Fibroblast of skin of left quadriceps (primary cell): ENCODE data around the gene PXDN.
"Not testable (repeated sequence)": the region's sequence is repeated elsewhere in the genome, so short reads cannot be mapped to it uniquely, and the experiment has no call there.

Experiments used
- DNase-seq, 2 experiments: peaks; one replicate each; pipeline ENCODE4 v3.0.0-alpha.2; 2013; ENCODE audit warnings: low read depth in 2 of 2

Gene PXDN

DNA sequence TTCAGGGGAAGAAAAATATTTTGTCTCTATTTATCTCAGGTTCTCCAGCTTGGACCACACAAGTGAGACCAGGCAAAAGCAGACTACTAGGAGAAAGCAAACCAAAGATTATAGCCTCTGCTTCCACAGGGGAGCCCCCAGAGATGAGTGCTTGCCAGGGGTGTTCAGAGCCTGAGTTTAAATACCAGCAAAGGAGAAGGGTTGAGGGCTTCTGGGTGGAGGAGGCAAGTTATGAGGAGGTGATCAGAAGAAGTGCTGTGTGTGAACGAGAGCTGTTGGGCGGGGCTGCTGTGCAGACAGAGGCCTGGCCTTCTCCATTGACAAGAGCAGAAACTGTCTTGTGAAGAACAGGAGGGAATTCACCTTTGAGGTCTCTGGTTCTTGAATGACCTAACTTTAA, 32.8 kb upstream of the PXDN start:
- DNase-seq, result no peak

DNA sequence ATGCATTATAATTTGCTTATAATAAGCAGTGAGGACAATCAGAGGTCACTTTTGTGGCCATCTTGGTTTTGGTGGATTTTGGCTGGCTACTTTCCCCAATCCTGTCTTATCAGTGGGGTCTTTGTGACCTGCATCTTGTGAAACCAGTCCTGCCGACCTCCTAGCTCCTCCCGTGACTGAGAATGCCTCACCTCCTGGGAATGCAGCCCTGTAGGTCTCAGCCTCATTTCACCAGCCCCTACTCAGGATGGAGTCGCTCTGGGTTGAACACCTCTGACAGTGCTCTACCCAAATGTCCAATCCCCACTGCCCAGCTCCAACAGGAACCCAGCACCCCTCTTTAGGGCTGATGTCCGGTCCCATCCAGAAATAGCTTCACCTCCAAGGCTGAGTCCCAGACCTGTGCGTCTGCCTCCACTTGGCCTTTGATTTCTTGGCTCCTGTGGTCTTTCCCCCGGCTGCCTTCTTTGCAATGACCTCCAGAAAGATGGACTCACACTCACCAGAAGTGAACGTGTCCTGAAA, 31.3 kb upstream of the PXDN start:
- DNase-seq, result no peak

DNA sequence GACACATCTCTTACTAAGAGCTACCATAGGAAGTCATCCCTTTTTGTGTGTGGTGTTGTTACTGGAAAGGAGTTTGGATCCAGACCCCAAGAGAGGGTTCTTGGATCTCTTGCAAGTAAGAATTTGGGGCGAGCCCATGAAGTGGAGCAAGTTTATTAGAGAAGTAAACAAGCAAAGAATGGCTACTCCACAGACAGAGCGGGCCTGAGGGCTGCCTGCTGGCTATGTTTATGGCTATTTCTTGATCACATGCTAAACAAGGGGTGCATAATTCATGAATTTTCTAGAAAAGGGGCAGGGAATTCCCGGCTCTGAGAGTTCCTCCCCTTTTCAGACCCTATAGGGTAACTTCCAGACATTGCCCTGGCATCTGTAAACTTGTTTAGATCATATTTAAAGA, 30.6 kb upstream of the PXDN start:
- no peak for DNase-seq

DNA sequence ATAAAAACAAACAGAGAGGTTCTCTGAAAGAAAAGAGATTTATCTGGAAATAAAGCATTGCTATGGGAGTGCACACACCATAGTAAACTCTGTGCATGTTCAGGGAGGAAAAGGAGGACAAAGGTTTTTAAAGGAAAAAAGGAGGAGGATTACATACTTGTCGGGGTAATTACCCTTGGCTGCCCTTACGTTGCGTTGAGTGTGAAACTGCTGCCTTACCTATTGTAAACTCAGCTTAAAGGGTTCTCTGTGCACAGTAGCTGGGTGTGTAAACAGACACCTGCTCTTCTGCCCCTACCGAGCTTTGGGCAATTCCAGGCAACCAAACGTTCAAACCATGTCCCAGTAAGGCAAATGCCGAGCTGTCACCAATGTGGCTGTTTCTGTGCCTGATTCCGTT, 29.6 kb upstream of the PXDN start:
- no peak for DNase-seq

DNA sequence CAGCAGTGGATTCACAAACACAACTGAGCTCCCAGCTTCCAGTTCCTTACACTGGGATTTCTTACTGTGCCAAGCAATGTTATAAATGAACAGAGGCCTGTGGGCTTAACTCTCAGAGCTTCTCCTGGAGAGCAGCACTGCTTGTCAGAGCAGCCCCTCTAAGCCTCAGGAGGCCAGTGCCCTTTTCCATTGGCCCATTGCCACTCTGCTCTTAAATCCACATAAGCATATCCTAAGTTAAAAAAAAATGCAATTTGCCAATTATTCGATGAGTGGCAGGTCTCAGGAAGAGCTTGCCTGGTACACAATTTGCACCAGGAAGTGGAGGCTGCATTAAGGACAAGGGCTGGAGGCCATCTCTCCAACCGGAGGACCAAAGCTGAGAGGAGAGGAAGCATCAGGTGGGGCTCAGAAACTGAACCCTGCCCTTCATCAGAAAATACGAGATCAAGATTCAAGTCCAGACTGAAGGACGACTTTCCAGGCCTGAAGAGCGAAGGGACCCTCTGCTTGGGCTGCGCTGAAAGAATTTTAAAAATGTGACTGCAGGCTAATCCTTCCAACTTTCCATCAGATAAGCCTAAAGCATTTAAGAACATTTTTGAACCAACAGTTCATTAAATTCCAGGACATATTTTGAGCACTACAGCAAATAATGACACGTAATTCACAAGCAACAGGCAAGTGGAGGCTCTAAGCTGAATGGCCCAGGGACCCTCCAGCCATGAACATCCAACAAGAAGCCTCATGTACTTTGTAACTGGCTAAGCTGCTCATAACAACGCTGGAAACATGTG, 28.4 kb upstream of the PXDN start:
- DNase-seq, result no peak

DNA sequence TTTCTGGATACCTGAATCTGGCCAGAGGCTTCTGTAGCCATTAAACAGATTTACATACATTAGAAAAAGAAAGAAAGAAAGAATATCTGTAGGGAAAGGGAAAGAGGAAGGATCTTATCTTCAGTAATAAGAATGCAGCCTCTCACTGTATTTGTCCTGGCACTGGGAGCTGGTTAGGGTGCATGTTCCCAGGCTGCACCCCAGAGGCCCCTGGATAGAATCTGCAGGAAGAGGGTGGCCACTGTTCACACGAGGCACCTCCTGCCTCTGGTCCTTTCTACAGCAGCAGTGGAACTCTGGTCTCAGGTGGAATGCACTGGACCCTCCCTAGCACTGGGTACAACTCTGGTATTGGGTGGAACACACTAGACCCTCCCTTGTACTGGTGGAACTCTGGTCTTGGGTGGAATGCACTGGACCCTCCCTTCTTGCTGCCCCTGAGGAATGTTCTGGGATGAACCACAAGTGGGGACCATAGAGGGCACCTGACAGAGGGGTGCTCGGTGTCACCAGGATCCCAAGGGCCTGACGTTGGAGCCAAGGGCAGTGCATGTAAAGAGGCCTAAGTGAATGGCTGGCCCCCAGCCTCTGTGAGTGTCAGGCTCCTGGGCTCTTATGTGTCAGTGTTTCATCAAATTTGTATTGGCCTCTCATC, 27.4 kb upstream of the PXDN start:
- DNase-seq, result no peak

DNA sequence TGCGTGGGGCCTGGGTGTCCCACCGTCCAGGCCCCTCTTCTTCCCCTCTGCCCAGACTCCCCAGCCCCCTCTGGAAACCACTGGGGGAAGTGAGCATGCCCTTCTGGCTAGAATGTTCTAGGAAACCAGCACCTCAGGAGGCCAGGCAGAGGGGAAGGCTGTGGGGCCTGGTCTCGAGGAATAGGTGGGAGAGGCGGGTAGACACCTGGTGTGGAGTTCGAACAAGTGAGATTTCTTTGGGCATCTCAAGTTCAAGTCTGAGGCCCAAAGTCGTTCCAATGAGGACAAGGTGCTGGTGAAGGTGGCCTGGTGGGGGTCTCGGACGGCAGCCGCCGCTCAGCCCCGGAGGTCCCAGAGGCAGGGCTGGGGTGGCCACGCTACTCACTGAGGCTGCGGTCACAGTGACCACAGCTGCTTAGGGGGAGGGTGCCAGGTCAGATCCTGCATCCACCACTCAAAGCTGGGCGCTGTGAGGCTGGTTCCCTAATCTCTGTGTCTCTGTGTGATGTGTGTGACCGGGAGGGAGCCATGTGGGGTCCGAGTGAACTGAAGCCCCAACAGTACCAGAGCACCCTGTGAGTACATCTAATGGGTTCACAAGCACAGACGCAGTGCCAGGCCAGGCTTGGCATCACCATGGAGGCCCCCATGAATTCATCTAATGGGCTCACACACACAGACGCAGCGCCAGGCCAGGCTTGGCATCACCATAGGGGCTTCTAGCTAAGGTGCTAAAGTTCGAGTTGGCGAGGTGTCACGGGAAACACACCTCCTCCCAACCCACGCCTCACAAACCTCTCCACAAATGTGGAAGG, 26.5 kb upstream of the PXDN start:
- no peak for DNase-seq

DNA sequence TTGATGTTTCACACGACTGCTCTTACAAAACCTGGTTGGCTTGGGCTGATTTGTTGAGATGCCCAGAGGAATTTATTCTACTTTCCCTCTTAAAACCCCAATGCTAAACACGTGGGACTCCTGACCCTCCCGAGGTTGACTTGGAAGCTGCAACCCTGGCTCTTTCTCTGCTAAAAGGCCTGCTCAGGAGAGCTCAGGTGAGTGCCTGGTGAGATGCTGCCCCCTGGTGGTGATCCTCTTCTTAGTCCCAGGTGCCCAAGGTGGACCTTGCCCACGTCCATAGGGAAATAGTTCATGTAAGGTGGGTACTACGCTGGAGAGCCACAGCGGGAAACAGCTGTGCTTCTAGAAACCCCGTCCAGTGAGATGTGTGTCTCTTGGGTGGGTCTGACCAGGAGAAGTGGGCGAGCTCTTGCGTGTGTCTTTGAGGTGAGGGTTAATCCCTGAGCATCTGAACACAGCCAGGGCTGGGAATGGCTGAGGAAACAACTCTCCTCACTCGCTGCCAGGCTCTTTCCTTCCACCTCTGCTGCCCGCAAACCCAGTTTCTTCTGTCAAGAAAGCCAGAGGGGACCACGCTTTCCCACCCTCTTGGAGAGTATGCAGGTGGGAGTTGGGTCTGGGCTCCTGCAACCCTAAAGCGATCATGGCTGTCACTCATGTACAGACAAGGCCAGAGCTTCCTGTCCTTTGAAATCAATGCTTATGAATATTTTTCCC, 25.5 kb upstream of the PXDN start:
- no peak for DNase-seq

DNA sequence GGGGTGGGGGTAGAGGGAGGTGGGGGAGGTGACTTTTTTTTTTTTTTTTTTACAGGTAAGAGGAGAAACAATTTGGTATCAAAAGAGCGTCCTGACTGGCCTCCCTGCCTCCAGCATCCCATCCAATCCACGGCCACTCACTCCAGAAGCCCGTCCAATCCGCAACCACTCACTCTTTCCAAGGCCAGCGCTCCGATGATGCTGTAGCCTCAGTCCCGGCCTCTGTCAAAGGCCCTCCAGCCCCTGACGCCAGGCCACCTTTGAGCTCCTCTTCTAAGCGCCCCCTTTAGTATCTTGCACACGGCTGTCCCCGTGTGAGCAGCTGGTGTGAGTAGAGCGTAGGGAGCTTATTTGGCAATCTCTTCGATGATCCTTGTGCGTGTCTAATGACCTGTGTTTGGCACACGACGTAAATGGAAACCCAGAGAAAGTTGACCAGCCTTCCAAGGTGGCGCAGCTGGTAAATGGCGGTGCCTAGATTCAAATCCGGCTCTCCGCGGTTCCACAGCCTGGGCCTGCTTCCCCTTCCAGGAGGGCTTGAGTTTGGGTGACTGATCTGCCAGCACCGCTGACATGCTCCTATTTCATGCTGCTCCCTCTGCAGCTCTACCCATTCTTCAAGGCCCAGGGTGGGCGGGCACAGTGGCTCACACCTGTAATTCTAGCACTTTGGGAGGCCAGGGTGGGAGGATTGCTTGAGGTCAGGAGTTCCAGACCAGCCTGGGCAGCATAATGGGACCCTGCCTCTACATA, 23.8 kb upstream of the PXDN start:
- no peak for DNase-seq

DNA sequence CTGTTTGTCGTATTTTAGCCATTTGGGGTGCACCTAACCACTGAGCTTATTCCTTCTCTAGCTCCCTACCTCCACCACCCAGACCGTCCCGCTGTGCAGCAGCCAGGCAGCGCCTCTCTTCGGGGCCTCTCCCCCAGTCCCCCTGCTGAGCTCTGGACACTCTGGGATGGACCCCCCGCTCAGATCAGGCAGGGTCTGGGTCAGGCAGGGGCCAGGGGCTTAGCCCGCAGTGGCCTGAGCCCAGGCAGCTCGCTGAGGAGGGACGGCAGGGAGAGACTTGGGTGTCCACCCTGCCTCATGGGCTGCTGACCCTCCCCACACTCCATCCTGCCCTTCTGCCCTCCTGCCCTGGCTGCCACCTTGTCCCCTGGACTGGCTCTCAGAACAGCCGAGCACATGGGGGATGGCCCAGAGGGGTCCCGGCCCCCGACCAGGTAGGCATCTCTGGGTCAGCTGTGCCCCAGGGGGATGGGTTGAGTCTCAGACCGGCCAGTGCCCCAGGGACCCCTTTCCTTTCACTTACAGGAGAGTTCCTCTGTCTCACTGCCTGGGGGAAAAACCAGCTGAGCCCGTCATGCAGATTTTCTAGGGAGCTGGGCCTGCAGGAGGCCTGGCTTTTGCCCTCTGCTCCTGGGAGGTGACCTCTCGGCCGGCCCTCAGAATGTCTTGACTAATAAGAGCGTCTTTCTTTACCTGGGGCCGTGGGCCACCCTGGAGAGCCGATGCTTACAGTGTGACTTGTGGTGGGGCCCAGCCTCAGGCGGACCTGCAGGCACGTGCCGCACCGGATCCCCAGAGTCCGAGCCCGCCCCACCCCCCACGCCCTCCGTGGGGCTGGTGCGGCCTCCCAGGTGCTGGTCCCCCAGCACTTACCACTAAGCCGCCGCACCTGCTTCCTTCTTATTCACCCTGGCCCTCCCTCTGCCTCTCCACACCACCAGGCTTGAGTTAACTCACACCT, 22.8 kb upstream of the PXDN start:
- no peak for DNase-seq

DNA sequence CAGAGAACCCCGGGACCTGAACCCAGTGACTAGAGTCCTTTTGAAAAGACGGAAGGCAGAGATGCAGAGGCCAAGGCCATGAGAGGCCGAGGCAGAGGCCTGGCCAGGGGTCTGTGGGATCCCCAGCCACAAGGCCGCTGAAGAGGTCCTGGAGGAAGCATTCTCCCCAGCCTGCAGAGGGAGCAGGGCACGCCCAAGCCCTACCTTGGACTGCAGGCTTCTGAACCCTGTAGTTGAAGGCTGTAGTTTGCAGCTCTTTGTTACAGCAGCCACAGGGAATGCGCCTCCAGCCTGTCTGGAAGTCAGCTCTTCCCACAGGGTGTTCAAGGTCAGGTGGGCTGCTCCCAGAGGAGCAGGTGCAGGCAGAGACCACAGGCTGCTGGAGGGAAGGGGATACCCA, 22.1 kb upstream of the PXDN start:
- DNase-seq, result no peak

DNA sequence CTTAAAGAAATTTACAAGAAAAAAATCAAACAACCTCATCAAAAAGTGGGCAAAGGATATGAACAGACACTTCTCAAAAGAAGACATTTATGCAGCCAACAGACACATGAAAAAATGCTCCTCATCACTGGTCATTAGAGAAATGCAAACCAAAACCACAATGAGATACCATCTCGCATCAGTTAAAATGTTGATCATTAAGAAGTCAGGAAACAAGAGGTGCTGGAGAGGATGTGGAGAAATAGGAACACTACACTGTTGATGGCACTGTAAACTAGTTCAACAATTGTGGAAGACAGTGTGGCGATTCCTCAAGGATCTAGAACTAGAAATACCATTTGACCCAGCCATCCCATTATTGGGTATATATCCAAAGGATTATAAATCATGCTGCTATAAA, 20.9 kb upstream of the PXDN start:
- not testable (repeated sequence) for DNase-seq

DNA sequence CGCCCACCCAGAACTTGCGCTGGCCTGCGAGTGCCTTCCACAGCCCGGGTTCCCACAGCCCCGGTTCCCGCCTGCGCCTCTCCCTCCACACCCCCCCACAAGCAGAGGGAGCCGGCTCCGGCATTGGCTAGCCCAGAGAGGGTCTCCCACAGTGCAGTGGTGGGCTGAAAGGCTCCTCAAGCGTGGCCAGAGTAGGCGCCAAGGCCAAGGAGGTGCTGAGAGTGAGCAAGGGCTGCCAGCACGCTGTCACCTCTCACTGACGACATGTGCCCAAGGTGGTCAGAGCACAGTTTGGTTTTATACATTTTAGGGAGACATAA, 15.3 kb upstream of the PXDN start:
- DNase-seq, result no peak

DNA sequence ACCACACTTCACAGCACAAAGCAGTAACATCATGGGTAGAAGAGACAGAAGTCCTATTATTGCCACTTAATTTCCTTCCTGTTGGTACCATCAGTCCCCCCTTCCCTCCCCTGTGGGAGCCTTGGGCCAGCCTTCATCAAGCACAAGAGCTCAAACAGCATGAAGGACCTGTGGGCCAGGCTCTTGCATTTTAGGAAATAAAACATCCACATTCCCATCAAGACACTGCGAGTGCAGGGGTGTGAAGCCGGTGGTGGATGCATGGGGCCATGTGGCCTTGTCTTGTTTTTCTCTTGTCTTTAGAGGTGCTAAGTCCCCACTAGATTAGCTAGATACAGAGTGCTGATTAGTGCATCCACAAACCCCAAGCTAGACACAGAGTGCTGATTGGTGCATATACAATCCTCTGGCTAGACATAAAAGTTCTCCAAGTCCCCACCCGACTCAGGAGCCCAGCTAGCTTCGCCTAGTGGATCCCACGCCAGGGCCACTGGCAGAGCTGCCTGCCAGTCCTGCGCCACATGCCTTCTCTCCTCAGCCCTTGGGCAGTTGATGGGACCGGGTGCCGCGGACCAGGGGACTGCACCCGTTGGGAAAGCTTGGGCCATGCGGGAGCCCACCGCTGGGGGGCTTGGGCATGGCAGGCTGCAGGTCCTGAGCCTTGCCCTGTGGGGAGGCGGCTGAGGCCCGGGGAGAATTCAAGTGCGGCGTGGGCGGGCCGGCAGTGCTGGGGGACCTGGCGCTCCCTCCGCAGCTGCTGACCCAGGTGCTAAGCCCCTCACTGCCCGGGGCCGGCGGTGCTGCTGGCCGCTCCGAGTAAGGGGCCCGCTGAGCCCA, 14.7 kb upstream of the PXDN start:
- DNase-seq, result no peak

DNA sequence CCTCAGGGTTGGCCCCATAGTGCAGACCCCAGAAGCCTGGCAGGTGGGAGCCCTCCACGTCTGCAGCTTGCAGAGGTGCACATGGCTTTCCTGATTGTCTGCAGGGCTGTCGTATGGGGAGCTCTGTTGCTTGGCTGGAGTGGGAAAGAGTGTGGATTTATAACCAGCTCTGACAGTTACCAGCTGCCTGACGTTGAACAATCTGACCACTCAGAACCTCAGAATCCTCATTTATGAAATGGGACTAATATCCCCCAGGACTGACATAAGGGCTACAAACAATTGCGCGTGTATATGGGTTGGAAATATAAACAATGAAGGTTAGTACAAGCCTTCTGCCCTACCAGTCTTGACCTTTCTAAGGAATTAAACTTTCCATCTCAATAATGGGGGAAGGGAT, 13.9 kb upstream of the PXDN start:
- no peak for DNase-seq

DNA sequence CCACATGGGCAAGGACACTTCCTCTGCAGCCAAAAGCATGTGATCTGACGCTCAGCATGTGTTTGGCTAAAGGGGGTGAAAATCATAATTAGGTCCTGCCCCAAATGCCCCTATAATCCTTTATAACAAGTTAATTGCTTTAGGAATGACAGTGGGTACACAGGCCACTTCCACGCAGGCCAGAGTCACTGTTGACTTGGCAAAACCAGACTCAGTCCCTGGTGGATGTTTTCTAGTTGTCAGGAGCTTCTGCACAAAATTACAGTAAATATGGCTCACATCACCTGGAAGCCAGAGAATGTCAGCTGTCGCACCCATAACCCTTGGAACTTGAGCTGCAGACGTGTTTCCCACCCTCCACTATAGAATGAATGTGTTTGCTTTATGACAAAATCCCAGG, 13.3 kb upstream of the PXDN start:
- no peak for DNase-seq

DNA sequence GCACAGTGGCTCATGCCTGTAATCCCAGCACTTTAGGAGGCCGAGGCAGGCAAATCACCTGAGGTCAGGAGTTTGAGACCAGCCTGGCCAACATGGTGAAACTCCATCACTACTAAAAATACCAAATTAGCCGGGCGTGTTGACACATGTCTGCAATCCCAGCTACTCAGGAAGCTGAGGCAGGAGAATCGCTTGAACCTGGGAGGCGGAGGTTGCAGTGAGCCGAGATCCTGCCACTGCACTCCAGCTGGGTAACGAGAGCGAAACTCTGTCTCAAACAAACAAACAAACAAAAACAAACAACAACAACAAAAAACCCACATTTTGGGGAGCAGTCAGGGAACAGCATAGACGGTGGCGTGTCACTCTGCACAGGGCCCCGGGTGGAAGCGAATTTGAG, 12.8 kb upstream of the PXDN start:
- not testable (repeated sequence) for DNase-seq

DNA sequence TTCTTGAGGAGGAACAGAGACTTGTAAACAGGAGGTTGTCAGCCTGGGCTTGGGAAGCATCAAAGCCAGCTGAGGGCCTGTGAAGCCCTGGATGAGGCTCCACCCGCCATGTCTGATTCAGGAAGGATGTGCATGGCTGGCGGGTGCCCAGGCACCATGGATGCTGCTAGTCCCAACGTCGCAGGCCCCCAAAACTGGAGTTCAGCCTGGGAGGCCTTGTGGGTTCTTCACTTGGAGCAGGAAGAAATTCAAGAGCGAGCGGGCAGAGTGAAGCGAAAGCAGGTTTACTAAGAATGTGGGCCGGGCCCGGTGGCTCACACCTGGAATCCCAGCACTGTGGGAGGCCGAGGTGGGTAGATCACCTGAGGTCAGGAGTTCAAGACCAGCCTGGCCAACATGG, 12.1 kb upstream of the PXDN start:
- no peak for DNase-seq
